ENCODE data around the gene COL27A1. TPM values are rescaled to one million over a fixed set of nuclear protein-coding genes. Genes with fewer than 3 reads are reported as not detected.

Gene COL27A1
- total RNA-seq, 1 donor = 2.1 TPM

DNA sequence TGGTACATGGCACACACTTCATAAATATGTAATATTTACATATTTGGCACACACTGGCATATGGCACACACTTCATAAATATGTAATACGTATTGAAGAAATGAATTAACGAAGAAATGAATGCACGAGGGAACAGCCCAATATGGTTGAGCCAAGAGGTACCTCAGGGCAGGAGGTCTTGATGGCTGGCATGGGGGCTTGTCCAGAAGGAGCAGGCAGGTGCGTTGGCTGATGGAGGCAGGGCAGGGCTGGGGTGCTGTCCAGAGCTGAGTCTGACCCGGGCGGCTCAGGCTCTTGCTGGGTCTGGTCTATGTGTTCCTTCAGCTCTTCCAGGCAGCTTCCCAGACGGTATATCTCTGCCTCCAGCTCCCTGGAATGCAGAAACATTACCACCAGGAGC, 206.2 kb downstream of the COL27A1 start:
- DNase-seq (ENCODE audit: low read depth) = no peak
- TF ChIP-seq, protein P1, sequence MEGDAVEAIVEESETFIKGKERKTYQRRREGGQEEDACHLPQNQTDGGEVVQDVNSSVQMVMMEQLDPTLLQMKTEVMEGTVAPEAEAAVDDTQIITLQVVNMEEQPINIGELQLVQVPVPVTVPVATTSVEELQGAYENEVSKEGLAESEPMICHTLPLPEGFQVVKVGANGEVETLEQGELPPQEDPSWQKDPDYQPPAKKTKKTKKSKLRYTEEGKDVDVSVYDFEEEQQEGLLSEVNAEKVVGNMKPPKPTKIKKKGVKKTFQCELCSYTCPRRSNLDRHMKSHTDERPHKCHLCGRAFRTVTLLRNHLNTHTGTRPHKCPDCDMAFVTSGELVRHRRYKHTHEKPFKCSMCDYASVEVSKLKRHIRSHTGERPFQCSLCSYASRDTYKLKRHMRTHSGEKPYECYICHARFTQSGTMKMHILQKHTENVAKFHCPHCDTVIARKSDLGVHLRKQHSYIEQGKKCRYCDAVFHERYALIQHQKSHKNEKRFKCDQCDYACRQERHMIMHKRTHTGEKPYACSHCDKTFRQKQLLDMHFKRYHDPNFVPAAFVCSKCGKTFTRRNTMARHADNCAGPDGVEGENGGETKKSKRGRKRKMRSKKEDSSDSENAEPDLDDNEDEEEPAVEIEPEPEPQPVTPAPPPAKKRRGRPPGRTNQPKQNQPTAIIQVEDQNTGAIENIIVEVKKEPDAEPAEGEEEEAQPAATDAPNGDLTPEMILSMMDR (IDR thresholded peaks at IDR 0.05; ENCODE audit: insufficient read depth, low read length) = no peak
- no peak overlapping the region for H3K4me3 ChIP-seq (ENCODE audit: low read depth, low read length)

Small RNA genes within 50 kb of the gene (small RNA-seq; reads per million reads assigned to genes)
- gene MIR455 = 555 reads per million, percentile 99 among the genes with 10 or more reads in this experiment

Other genes with a start within 250 kb of the COL27A1 start
- 0.27 TPM in 1 of 2 replicates, not detected in the other for gene AMBP, start 77.2 kb upstream of the COL27A1 start, total RNA-seq (ENCODE audit: low replicate concordance)
- not detected in 2 replicates for gene KIF12, start 56.2 kb upstream of the COL27A1 start, total RNA-seq (ENCODE audit: low replicate concordance)
- not detected in 2 replicates for gene ORM1, start 167.6 kb downstream of the COL27A1 start, total RNA-seq (ENCODE audit: low replicate concordance)
- gene ORM2, start 174.3 kb downstream of the COL27A1 start, total RNA-seq (ENCODE audit: low replicate concordance) = not detected in 2 replicates
- 9.9 and 22.3 TPM in 2 replicates for gene AKNA, start 232.4 kb downstream of the COL27A1 start, total RNA-seq (ENCODE audit: low replicate concordance)

All from fibroblast of the aortic adventitia (primary cell).